GM12872 (cell line): ENCODE measurements around the gene EPHB4.

Source experiments
- CTCF ChIP-seq: IDR thresholded peaks from 3 replicates; pipeline ENCODE4 v1.5.1; 2011; ENCODE audit warnings: low read depth, mild to moderate bottlenecking, low read length, moderate library complexity; ENCODE audit not compliant: insufficient read depth

EPHB4 gene

GRCh38 chr7:100811480-100811879 lies 15.8 kb downstream of the EPHB4 start:
- TF ChIP-seq CTCF: no peak

GRCh38 chr7:100808354-100808875 lies 18.9 kb downstream of the EPHB4 start:
- TF ChIP-seq CTCF: no peak

- no peak for TF ChIP-seq CTCF
Observed at GRCh38 chr7:100806276-100806675, 21.0 kb downstream of the EPHB4 start.

GRCh38 chr7:100804681-100805431 lies 22.5 kb downstream of the EPHB4 start:
- no peak for TF ChIP-seq CTCF

GRCh38 chr7:100803398-100804161 lies 23.7 kb downstream of the EPHB4 start:
- no peak for TF ChIP-seq CTCF

GRCh38 chr7:100802951-100803350 lies 24.4 kb downstream of the EPHB4 start:
- no peak for TF ChIP-seq CTCF

- TF ChIP-seq CTCF: no peak
Observed at GRCh38 chr7:100801833-100802568, 25.3 kb downstream of the EPHB4 start.
